ENCODE data around the gene HBA1. TPM values are rescaled to one million over a fixed set of nuclear protein-coding genes. Genes with fewer than 3 reads are reported as not detected.
"Not testable (repeated sequence)": the region's sequence is repeated elsewhere in the genome, so short reads cannot be mapped to it uniquely, and the experiment has no call there.

The HBA1 gene
- total and polyA plus RNA-seq, 2 of the 8 experiments (the other 6 are each of a cell fraction or from before 2014, with no cell fraction given): 2.3 TPM

DNA sequence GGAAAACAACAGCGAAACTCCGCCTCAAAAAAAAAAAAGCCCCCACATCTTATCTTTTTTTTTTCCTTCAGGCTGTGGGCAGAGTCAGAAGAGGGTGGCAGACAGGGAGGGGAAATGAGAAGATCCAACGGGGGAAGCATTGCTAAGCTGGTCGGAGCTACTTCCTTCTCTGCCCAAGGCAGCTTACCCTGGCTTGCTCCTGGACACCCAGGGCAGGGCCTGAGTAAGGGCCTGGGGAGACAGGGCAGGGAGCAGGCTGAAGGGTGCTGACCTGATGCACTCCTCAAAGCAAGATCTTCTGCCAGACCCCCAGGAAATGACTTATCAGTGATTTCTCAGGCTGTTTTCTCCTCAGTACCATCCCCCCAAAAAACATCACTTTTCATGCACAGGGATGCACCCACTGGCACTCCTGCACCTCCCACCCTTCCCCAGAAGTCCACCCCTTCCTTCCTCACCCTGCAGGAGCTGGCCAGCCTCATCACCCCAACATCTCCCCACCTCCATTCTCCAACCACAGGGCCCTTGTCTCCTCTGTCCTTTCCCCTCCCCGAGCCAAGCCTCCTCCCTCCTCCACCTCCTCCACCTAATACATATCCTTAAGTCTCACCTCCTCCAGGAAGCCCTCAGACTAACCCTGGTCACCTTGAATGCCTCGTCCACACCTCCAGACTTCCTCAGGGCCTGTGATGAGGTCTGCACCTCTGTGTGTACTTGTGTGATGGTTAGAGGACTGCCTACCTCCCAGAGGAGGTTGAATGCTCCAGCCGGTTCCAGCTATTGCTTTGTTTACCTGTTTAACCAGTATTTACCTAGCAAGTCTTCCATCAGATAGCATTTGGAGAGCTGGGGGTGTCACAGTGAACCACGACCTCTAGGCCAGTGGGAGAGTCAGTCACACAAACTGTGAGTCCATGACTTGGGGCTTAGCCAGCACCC, 1.2 kb upstream of the HBA1 start (continued):
- TF ChIP-seq CREB1 (IDR thresholded peaks at IDR 0.05): no peak
- TF ChIP-seq BACH1 (IDR thresholded peaks at IDR 0.05; ENCODE audit: low read length): no peak
- no peak for TF ChIP-seq GTF2F1 (IDR thresholded peaks at IDR 0.05; ENCODE audit: borderline replicate concordance, low read depth, low read length)
- TF ChIP-seq KDM4A (IDR thresholded peaks at IDR 0.05; ENCODE audit: low read depth, low read length, severe bottlenecking): no peak
- no peak for TF ChIP-seq HDAC6 (IDR thresholded peaks at IDR 0.05; ENCODE audit: low read depth, low read length)
- TF ChIP-seq ASH2L (IDR thresholded peaks at IDR 0.05; ENCODE audit: low read length): no peak

DNA sequence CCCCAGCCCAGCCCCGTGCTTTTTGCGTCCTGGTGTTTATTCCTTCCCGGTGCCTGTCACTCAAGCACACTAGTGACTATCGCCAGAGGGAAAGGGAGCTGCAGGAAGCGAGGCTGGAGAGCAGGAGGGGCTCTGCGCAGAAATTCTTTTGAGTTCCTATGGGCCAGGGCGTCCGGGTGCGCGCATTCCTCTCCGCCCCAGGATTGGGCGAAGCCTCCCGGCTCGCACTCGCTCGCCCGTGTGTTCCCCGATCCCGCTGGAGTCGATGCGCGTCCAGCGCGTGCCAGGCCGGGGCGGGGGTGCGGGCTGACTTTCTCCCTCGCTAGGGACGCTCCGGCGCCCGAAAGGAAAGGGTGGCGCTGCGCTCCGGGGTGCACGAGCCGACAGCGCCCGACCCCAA, 474 bp upstream of the HBA1 start:
- H2AFZ ChIP-seq (ENCODE audit: low read length); H3K4me2 ChIP-seq (ENCODE audit: insufficient read depth in 1 of 2, low read depth in 2 of 2, low read length in 2 of 2); FAIRE-seq; H3K9me3 ChIP-seq (ENCODE audit: insufficient read depth in 2 of 2, low read depth in 1 of 2, low read length in 1 of 2); H3K27ac ChIP-seq (ENCODE audit: low read depth, low read length); H3K14ac ChIP-seq (ENCODE audit: insufficient read length); H2AK5ac ChIP-seq (ENCODE audit: low read depth, low read length); H4K91ac ChIP-seq (replicated peaks; ENCODE audit: insufficient read length, low read length); H4K8ac ChIP-seq (ENCODE audit: extremely low read depth, insufficient read depth, low read length); H3K23ac ChIP-seq (ENCODE audit: insufficient read length); H4K5ac ChIP-seq (ENCODE audit: insufficient read length, low read depth, low read length); H2BK12ac ChIP-seq (ENCODE audit: low read depth, low read length); H3K79me1 ChIP-seq (ENCODE audit: low read depth, low read length); H3K79me2 ChIP-seq (ENCODE audit: control insufficient read depth in 1 of 2, insufficient read depth in 2 of 2, low read length in 2 of 2); H3K23me2 ChIP-seq (ENCODE audit: low read depth, low read length); H2BK15ac ChIP-seq (ENCODE audit: low read length); CTCF ChIA-PET (ENCODE audit: partially characterized antibody); POLR2A ChIA-PET (ENCODE audit: partially characterized antibody); H3K4ac ChIP-seq (replicated peaks; ENCODE audit: insufficient read length, low read depth, low read length); H2BK5ac ChIP-seq (ENCODE audit: low read depth, low read length); H3K56ac ChIP-seq (replicated peaks; ENCODE audit: insufficient read length, low read depth, low read length); H2BK20ac ChIP-seq (ENCODE audit: low read length); H3K4me1 ChIP-seq (replicated peaks in 1 of 4; ENCODE audit: control insufficient read depth in 3 of 4, insufficient read depth in 4 of 4, low read length in 3 of 4); H3K18ac ChIP-seq (ENCODE audit: extremely low read depth, low read length); DNase-seq (ENCODE audit: low read depth in 1 of 2, low spot score in 2 of 2); H3K9ac ChIP-seq (replicated peaks in 1 of 4; ENCODE audit: extremely low read depth in 1 of 4, low read depth in 3 of 4, low read length in 3 of 4); H3K36me3 ChIP-seq (ENCODE audit: control insufficient read depth in 2 of 4, insufficient read depth in 4 of 4, low read length in 3 of 4); H2BK120ac ChIP-seq (replicated peaks; ENCODE audit: low read depth, low read length): not testable (repeated sequence)
- 3% methylated on average over 8 of the region's 39 CpGs; no CpG with 5 or more reads in 1 of the 2 experiments for WGBS, 2 experiments (ENCODE audit: extremely low coverage in 1 of 2, insufficient coverage in 1 of 2, insufficient read length in 1 of 2, insufficient replicate concordance in 2 of 2, low coverage in 1 of 2, low lambda C conversion rate in 2 of 2, missing lambda C conversion rate in 1 of 2)
- Histone ChIP-seq H3K4me3 (ENCODE audit: extremely low read depth in 1 of 4, insufficient read depth in 2 of 4, low read depth in 3 of 4, low read length in 4 of 4) (0 out of 8 replicates have a peak overlapping the region, but pooled peaks of 1 of the 4 experiments have one; percentile 40), H3K27me3 (replicated peaks in 1 of 4; ENCODE audit: control insufficient read depth in 3 of 4, extremely low read depth in 1 of 4, insufficient read depth in 3 of 4, low read length in 3 of 4) (peaks cover 63 to 85% (median 78%) of the 10 kb centered on the region in 4 experiments), H4K20me1 (replicated peaks in 1 of 2; ENCODE audit: control insufficient read depth in 1 of 2, insufficient read depth in 2 of 2, low read length in 2 of 2) (peaks cover 8 to 17% of the 10 kb centered on the region in 2 experiments)
